ENCODE data around the gene MOAP1.
"Not testable (repeated sequence)": the region's sequence is repeated elsewhere in the genome, so short reads cannot be mapped to it uniquely, and the experiment has no call there.

MOAP1 gene

DNA sequence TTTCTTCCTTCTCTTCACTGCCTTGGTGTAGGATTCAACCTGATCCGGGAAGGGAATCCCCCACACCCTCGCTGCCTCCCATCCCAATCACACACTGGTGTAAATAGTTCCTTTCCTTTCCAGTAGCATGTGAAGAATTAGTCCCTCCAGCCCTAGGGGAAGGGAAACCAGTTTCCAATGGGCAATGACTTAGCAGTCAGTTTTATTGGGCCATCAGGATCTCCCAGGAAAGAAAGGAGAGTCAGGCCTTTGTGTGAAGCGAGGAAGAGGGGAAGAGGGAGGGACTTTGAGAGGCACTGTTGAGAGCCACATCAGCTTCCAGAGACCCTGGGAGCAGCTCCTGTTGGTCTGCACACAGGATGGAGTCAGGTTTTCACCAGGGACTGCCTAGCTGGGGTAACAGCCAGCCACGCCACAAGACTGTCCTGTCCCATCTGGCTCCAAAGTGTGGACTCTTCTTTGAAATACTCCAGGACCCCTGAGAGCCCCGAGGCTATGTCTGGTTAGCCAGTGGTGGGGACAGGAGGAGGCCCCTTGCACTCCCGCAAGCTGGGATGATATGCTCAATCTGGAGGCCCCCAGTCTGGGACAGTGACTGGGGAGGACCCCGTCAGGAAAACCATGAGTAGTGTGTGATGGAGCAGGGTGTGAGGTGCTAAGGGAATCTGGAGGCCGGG is 27.9 kb downstream of the MOAP1 start:
- TF ChIP-seq POLR2AphosphoS5 (IDR thresholded peaks at IDR 0.05; ENCODE audit: low read depth, low read length) (no peak), POLR2A (IDR thresholded peaks at IDR 0.05; ENCODE audit: low read depth, low read length) (no peak), TAF1 (IDR thresholded peaks at IDR 0.05; ENCODE audit: borderline replicate concordance, low read depth, low read length) (no peak)
- DNase-seq (ENCODE audit: insufficient read length) (no peak), FAIRE-seq (no peak)

DNA sequence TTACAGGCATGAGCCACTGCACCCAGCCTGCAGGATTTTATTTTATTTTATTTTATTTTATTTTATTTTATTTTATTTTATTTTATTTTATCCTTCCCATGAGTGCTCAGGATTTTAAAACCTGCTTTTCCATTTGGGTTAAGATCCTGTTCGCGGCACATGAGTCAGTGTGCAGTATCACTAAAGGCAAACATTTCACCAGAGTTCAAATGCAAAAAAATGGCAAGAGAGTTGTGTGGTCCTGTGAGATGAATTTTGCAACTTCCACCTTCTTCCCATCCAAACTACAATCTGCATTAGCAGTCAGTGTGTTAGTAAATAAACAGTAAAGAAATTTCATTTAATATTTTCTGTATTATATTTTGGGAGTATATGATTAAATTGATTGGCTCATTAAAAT is 29.0 kb downstream of the MOAP1 start:
- FAIRE-seq (no peak), DNase-seq (ENCODE audit: insufficient read length) (no peak)
- TF ChIP-seq POLR2A (IDR thresholded peaks at IDR 0.05; ENCODE audit: low read depth, low read length): no peak
- TF ChIP-seq POLR2AphosphoS5 (IDR thresholded peaks at IDR 0.05; ENCODE audit: low read depth, low read length): no peak
- no peak for TF ChIP-seq TAF1 (IDR thresholded peaks at IDR 0.05; ENCODE audit: borderline replicate concordance, low read depth, low read length)

DNA sequence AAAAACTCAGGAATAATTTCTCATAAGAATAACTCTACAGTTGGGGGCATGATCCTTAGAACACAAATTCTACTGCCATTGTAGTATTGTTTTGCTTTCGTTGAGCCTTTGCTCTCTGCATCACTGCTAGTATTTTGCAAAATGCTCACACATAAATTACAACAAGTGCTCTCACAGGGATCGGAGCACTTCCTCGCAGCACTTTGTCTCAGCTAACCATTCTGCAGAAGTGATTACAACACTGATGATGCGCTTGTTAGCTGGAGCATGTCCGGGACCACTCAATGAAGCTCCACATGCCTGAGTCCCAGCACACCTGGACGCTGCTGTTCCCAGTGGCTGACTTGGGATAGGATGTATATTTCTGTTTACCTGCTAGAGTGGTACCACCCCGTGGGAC is 31.6 kb downstream of the MOAP1 start:
- no peak for TF ChIP-seq POLR2AphosphoS5 (IDR thresholded peaks at IDR 0.05; ENCODE audit: low read depth, low read length)
- no peak for TF ChIP-seq POLR2A (IDR thresholded peaks at IDR 0.05; ENCODE audit: low read depth, low read length)
- TF ChIP-seq TAF1 (IDR thresholded peaks at IDR 0.05; ENCODE audit: borderline replicate concordance, low read depth, low read length): no peak
- DNase-seq (ENCODE audit: insufficient read length) (no peak), FAIRE-seq (no peak)

DNA sequence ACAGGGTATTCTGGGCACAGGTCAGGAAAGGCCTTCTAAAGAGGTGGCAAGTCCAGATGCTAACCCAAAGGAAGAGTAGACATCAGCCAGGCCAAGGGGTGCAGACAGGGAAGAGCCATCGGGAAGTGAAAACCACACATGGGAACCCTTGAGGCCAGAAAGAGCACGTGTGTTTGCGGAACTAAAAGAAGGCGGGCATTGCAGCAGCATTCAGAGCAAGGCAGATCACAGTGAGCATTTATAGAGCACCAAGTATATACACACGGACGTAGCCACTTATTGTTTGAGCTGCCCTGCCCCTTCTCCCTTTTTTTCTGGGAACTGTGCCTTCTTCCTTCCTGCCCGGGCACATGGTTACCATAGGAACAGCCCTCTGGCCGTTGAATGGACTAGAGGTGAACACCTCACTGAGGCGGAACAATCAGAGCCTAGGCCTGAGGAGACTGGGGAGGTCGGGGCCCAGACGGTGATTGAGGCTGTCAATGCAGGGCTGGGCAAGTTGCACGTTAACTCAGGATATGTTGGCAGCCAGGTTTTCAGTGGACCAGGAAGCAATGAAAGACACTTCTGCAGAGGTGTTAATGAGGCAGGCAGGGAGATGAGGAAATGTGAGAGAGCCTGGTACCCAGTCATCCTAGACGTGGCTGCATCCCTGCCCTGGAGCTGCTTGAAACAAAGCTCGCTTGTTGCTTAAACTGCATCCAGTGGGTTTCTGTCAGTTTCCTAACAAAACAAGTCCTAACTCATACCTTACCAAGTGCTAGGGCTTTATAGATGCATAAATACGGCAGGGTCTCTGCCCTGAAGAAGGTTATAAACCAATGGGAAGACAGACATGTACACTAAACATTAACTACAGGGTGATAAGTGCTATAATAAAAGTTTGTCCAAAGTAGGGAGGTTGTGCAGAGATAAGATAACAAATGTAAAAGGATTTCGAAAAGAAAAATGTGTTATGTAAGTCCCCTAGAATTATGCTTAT is 34.2 kb downstream of the MOAP1 start:
- FAIRE-seq (no peak), DNase-seq (ENCODE audit: insufficient read length) (no peak)
- no peak for TF ChIP-seq TAF1 (IDR thresholded peaks at IDR 0.05; ENCODE audit: borderline replicate concordance, low read depth, low read length)
- no peak for TF ChIP-seq POLR2A (IDR thresholded peaks at IDR 0.05; ENCODE audit: low read depth, low read length)
- TF ChIP-seq POLR2AphosphoS5 (IDR thresholded peaks at IDR 0.05; ENCODE audit: low read depth, low read length): no peak

DNA sequence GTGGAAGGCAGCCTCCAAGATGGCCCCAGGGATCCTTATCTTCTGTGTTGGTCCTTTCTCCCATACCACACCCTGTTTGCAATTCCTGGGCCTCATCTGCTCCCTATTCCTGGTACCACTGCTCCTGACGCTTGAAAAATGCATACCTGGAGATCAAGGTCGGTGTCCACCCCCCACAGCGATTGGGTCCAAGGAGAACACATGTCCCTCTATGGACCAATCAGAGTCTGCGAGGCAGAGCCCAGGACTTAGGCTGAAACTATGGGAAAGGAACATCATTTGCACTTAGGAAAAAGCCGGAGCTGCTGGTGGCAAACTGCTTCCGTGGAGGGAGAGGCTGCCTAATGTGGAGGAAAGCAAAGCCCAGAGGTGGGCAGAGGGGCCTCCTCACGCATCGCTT is 35.7 kb downstream of the MOAP1 start:
- FAIRE-seq (no peak), DNase-seq (ENCODE audit: insufficient read length) (no peak)
- TF ChIP-seq POLR2A (IDR thresholded peaks at IDR 0.05; ENCODE audit: low read depth, low read length): no peak
- no peak for TF ChIP-seq POLR2AphosphoS5 (IDR thresholded peaks at IDR 0.05; ENCODE audit: low read depth, low read length)
- TF ChIP-seq TAF1 (IDR thresholded peaks at IDR 0.05; ENCODE audit: borderline replicate concordance, low read depth, low read length): no peak

DNA sequence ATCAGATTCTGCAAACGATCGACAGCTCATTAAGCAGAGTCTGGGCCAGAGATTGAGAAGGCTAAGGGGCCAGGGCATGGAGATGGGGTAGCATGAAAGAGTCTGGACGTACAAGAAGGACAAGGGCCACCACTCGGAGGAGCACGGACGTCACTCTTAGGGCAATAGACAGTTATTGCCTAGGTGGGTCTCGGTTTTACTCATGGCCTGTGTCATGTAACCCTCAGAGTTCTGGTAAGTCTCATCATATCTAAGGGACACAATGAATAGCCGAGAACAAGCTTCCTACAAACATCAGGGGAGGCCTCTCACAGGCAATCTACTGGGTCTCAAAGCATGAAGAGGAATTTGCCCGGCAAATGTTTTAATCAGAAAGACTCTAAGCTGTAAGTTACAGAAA is 38.6 kb downstream of the MOAP1 start:
- FAIRE-seq (peak; percentile 70), DNase-seq (ENCODE audit: insufficient read length) (no peak)
- no peak for TF ChIP-seq TAF1 (IDR thresholded peaks at IDR 0.05; ENCODE audit: borderline replicate concordance, low read depth, low read length)
- no peak for TF ChIP-seq POLR2A (IDR thresholded peaks at IDR 0.05; ENCODE audit: low read depth, low read length)
- TF ChIP-seq POLR2AphosphoS5 (IDR thresholded peaks at IDR 0.05; ENCODE audit: low read depth, low read length): no peak

DNA sequence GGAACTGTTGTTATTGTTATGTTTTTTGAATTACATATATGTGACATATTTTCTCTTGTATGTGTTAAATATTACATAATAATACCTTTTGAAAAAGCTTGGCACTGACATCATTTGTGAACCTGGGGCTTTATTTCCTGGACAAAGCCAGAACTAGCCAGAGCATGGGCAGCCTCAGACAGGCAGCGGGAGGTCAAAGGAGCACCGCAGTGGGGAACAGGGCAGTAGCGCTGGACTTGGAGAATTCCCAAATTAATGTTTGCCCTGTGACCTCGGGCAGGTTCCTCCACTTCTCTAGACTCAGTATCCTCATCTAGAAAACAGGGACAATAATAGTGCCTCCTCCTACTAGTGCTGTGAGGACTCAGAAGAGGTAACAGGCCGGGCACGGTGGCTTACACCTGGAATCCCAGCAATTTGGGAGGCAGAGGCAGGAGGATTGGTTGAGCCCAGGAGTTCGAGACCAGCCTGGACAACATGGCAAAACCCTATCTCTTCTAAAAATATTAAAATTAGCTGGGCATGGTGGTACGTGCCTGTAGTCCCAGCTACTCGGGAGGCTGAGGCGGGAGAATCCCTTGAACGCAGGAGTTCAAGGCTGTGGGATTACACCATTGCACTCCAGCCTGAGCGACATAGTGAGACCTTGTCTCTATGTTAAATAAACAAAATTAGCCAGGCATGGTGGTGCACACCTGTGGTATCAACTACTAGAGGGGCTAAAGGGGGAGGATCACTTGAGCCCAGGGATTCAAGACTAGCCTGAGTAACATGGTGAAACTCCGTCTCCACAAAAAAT is 41.6 kb downstream of the MOAP1 start:
- DNase-seq (ENCODE audit: insufficient read length) (no peak), FAIRE-seq (no peak)
- TF ChIP-seq POLR2A (IDR thresholded peaks at IDR 0.05; ENCODE audit: low read depth, low read length) (no peak), POLR2AphosphoS5 (IDR thresholded peaks at IDR 0.05; ENCODE audit: low read depth, low read length) (no peak), TAF1 (IDR thresholded peaks at IDR 0.05; ENCODE audit: borderline replicate concordance, low read depth, low read length) (no peak)

DNA sequence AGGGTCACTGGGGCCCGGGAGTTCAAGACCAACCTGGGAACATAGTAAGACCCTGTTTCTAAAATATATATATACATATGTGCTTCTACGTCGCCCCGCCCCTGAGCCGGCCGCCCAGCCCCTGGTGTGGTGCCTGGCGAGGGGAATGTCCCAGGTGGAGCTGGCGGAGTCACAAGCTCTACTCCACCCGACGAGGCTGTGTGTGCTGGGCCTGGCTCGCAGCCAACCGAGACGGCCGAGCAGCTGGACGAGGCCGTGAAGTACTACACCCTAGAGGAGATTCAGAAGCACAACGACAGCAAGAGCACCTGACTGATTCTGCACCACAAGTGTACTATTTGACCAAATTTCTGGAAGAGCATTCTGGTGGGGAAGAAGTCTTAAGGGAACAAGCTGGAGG is 46.8 kb downstream of the MOAP1 start:
- TF ChIP-seq TAF1 (IDR thresholded peaks at IDR 0.05; ENCODE audit: borderline replicate concordance, low read depth, low read length): no peak
- TF ChIP-seq POLR2AphosphoS5 (IDR thresholded peaks at IDR 0.05; ENCODE audit: low read depth, low read length): no peak
- no peak for TF ChIP-seq POLR2A (IDR thresholded peaks at IDR 0.05; ENCODE audit: low read depth, low read length)
- no peak for FAIRE-seq
- DNase-seq (ENCODE audit: insufficient read length): no peak

DNA sequence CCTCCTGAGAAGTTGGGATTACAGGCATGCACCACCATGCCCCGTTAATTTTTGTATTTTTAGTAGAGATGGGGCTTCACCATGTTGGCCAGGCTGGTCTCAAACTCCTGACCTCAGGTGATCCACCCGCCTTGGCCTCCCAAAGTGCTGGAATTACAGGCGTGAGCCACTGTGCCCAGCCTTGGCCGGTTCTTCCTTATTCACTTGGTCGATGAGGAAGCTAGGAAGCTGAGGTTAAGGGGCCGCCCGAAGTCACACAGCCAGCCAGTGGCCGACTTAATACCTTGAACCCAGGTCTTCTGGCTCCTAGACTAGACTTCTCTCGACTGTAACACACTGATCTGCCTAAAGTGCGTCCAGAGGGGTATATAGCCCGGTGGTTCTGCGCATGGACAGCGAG is 48.2 kb downstream of the MOAP1 start:
- FAIRE-seq; DNase-seq (ENCODE audit: insufficient read length): not testable (repeated sequence)

DNA sequence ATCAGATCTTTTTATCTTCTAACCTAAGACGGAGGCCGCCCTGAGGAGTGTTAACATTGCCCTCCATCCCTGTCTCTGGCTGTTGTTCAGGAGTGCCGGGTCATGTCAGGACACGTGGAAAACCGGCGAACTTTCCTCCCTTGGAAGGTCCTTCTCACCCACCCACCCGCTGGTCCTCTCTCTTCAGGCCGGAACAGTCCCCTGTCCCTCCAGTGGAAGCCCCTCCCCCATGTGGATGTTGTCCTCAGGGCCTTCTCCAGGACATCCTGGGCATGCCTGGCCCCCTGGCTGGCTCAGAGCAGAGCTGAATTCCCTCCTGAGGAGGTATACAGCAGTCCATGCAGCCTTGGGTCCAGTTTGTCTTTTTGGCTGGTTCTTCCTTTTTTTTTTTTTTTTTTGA is 48.7 kb downstream of the MOAP1 start:
- TF ChIP-seq POLR2AphosphoS5 (IDR thresholded peaks at IDR 0.05; ENCODE audit: low read depth, low read length): no peak
- no peak for TF ChIP-seq POLR2A (IDR thresholded peaks at IDR 0.05; ENCODE audit: low read depth, low read length)
- no peak for TF ChIP-seq TAF1 (IDR thresholded peaks at IDR 0.05; ENCODE audit: borderline replicate concordance, low read depth, low read length)
- no peak for FAIRE-seq
- DNase-seq (ENCODE audit: insufficient read length): no peak

DNA sequence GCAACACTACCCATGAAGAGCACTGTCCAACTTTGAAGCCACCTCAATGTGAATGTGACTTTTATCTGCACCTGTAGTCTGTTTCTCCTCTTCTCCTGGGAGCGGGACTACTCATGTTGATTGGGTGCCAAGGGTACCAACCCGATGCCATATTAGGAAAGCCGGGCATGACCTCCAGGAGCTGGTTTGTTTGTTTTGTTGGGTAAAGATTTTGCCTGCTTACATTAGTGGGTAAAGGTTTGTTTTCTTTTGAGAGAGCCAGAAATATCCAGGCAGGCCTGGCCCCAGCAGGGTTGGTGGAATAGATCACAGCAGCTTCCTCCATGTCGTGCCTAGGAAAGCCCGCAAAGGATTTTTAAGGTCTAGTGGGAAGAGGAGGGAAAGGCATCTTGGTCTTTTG is 49.3 kb downstream of the MOAP1 start:
- FAIRE-seq (no peak), DNase-seq (ENCODE audit: insufficient read length) (no peak)
- TF ChIP-seq TAF1 (IDR thresholded peaks at IDR 0.05; ENCODE audit: borderline replicate concordance, low read depth, low read length): no peak
- TF ChIP-seq POLR2AphosphoS5 (IDR thresholded peaks at IDR 0.05; ENCODE audit: low read depth, low read length): no peak
- TF ChIP-seq POLR2A (IDR thresholded peaks at IDR 0.05; ENCODE audit: low read depth, low read length): no peak
